ENCODE measurements around the gene R3HDM4. TPM values are rescaled to one million over a fixed set of nuclear protein-coding genes. Genes with fewer than 3 reads are reported as not detected.

The R3HDM4 gene
- total and polyA plus RNA-seq, 9 donors: 8.7 to 43.0 (median 29.5) TPM

GRCh38 chr19:932648-933552 is 19.9 kb upstream of the R3HDM4 start:
- Histone ChIP-seq H3K9me3 (no peaks in the 10 kb centered on the region), H3K27me3 (no peaks in the 10 kb centered on the region), H3K4me1 (ENCODE audit: insufficient read depth) (peaks cover 25% of the 10 kb centered on the region), H3K36me3 (no peaks in the 10 kb centered on the region), H3K4me3 (no peak overlapping the region), H3K27ac (peak overlapping the region in 1 of 2 donors; percentile 10)
- intact Hi-C loops (cut with DNase I): loop anchor here in 1 of 4 donors (10.0 kb wide), 1 partner anchor 258 kb away; the partner anchor contains the start of gene FSTL3
- 19 to 23% (median 20%) methylated on average over 49 to 54 of the region's 54 CpGs for WGBS, 3 donors
- DNase-seq: peak; percentile 83 to 93 (median 87)
- no peak for TF ChIP-seq EP300 (IDR thresholded peaks at IDR 0.05)
- TF ChIP-seq CTCF (IDR thresholded peaks at IDR 0.05): peak in 1 of 3 donors; percentile 23

GRCh38 chr19:931860-932647 is 19.0 kb upstream of the R3HDM4 start:
- no peak overlapping the region for H3K4me3 ChIP-seq
- H3K36me3 ChIP-seq: no peaks in the 10 kb centered on the region
- H3K27ac ChIP-seq: no peak overlapping the region
- WGBS, 3 donors: 79 to 87% (median 87%) methylated on average over 30 to 32 of the region's 32 CpGs
- intact Hi-C loops (cut with DNase I): loop anchor here in 1 of 4 donors (10.0 kb wide), 1 partner anchor 257 kb away; the partner anchor contains the start of gene FSTL3
- no peaks in the 10 kb centered on the region for H3K27me3 ChIP-seq
- peaks cover 25% of the 10 kb centered on the region for H3K4me1 ChIP-seq (ENCODE audit: insufficient read depth)
- H3K9me3 ChIP-seq: no peaks in the 10 kb centered on the region
- TF ChIP-seq EP300 (IDR thresholded peaks at IDR 0.05) (no peak), POLR2A (IDR thresholded peaks at IDR 0.05) (no peak), CTCF (IDR thresholded peaks at IDR 0.05) (no peak)
- no peak for DNase-seq

GRCh38 chr19:929891-930258 is 16.9 kb upstream of the R3HDM4 start:
- intact Hi-C loops (cut with DNase I): loop anchor here in 3 of 4 donors (10.0 kb wide), 3 partner anchors 175 to 305 kb away; partner anchors contain the start of genes CBARP (in 1 of the 3), FSTL3 (in 1 of the 3) and GPX4 (in 1 of the 3)
- no peaks in the 10 kb centered on the region for H3K9me3 ChIP-seq
- no peak overlapping the region for H3K4me3 ChIP-seq
- DNase-seq: no peak
- peaks cover 22% of the 10 kb centered on the region for H3K4me1 ChIP-seq (ENCODE audit: insufficient read depth)
- TF ChIP-seq POLR2A (IDR thresholded peaks at IDR 0.05): no peak
- H3K27ac ChIP-seq: no peak overlapping the region
- H3K27me3 ChIP-seq: no peaks in the 10 kb centered on the region
- WGBS, 3 donors: 90 to 97% (median 94%) methylated on average over 6 of the region's 6 CpGs
- H3K36me3 ChIP-seq: no peaks in the 10 kb centered on the region

GRCh38 chr19:929203-929890 is 16.3 kb upstream of the R3HDM4 start:
- WGBS, 3 donors: 91 to 93% (median 92%) methylated on average over 26 to 51 of the region's 51 CpGs
- no peaks in the 10 kb centered on the region for H3K27me3 ChIP-seq
- intact Hi-C loops (cut with DNase I): loop anchor here in 2 of 4 donors (10.0 kb wide), 2 partner anchors 175 to 305 kb away; partner anchors contain the start of genes CBARP (in 1 of the 2) and GPX4 (in 1 of the 2)
- peaks cover 20% of the 10 kb centered on the region for H3K4me1 ChIP-seq (ENCODE audit: insufficient read depth)
- H3K4me3 ChIP-seq: no peak overlapping the region
- no peaks in the 10 kb centered on the region for H3K36me3 ChIP-seq
- no peaks in the 10 kb centered on the region for H3K9me3 ChIP-seq
- no peak overlapping the region for H3K27ac ChIP-seq
- DNase-seq: no peak
- TF ChIP-seq EP300 (IDR thresholded peaks at IDR 0.05) (no peak), CTCF (IDR thresholded peaks at IDR 0.05) (no peak), POLR2A (IDR thresholded peaks at IDR 0.05) (no peak)
